T-cell (primary cell): ENCODE measurements around the gene CA12. TPM values are rescaled to one million over a fixed set of nuclear protein-coding genes. Genes with fewer than 3 reads are reported as not detected.

ENCODE experiments used
- ATAC-seq, 4 experiments: fragments of 200-7000 bp in 3 of 4; fragments of 150-1000 bp in 1 of 4; cut with Tn5 transposase; replicated peaks in 1 of 4; 1 replicate in 3 of 4; 2 replicates in 1 of 4; pipeline ENCODE4 v1.10.0; 2021; ENCODE audit warnings: moderate library complexity in 3 of 4, mild to moderate bottlenecking in 2 of 4, moderate number of reproducible peaks in 1 of 4
- CTCF ChIA-PET, 2 donors: fragments of 300-600 bp; sonication (Branson Sonifier 250); formaldehyde crosslinking; loops; one replicate each; lab custom pipeline; 2022; ENCODE audit warnings: antibody characterized with exemption in 2 of 2; lab: Charles Lee
- POLR2A ChIA-PET, 2 donors: fragments of 300-600 bp; sonication (Branson Sonifier 250); formaldehyde crosslinking; loops; one replicate each; lab custom pipeline; 2022; ENCODE audit warnings: antibody characterized with exemption in 2 of 2; lab: Charles Lee
- DNase-seq, 35 experiments: peaks; one replicate each; pipeline versions ENCODE4 v3.0.0 to v3.0.0-alpha.2; 2013 to 2023
- H3K27ac ChIP-seq: one replicate; pipeline ENCODE4 v1.5.1; 2013; ENCODE audit warnings: low read length
- H3K27me3 ChIP-seq, 2 experiments: replicated peaks in 1 of 2; 1 replicate in 1 of 2; 2 replicates in 1 of 2; pipeline versions ENCODE4 v1.6.1 to v1.7.0; 2013; ENCODE audit warnings: low read length in 1 of 2, mixed read lengths in 1 of 2; ENCODE audit not compliant: control insufficient read depth in 2 of 2, insufficient read depth in 2 of 2; ENCODE audit errors: extremely low read depth in 1 of 2
- H3K36me3 ChIP-seq, 2 donors: 1 replicate in 1 of 2; 2 replicates in 1 of 2; pipeline versions ENCODE4 v1.6.1 to v1.7.0; 2013; ENCODE audit warnings: low read length in 1 of 2; ENCODE audit not compliant: control insufficient read depth in 2 of 2, insufficient read depth in 1 of 2; ENCODE audit errors: extremely low read depth in 1 of 2
- H3K4me1 ChIP-seq, 2 experiments: 1 replicate in 1 of 2; 2 replicates in 1 of 2; pipeline versions ENCODE4 v1.6.1 to v1.7.0; 2013; ENCODE audit warnings: low read length in 2 of 2, mixed read lengths in 1 of 2; ENCODE audit not compliant: insufficient read depth in 2 of 2, control insufficient read depth in 1 of 2; ENCODE audit errors: extremely low read depth in 1 of 2
- H3K4me3 ChIP-seq, 2 donors: 1 replicate in 1 of 2; 2 replicates in 1 of 2; pipeline versions ENCODE4 v1.5.1 to v1.7.0; 2013; ENCODE audit warnings: mild to moderate bottlenecking in 2 of 2, low read length in 1 of 2, moderate library complexity in 1 of 2; ENCODE audit not compliant: control insufficient read depth in 1 of 2; ENCODE audit errors: extremely low read depth in 1 of 2
- H3K9me3 ChIP-seq: 2 replicates; pipeline ENCODE4 v1.7.0; 2013
- H3K27ac Mint-ChIP-seq, 2 donors: one replicate each; pipeline ENCODE4 v1.8.0; 2020 to 2021; ENCODE audit warnings: mild to moderate bottlenecking in 2 of 2, mixed read lengths in 2 of 2
- H3K27me3 Mint-ChIP-seq, 2 donors: one replicate each; pipeline ENCODE4 v1.8.0; 2021 to 2022; ENCODE audit warnings: mixed read lengths in 2 of 2
- H3K36me3 Mint-ChIP-seq: one replicate; pipeline ENCODE4 v1.8.0; 2021; ENCODE audit warnings: mixed read lengths
- H3K4me1 Mint-ChIP-seq, 3 donors: one replicate each; pipeline ENCODE4 v1.8.0; 2020 to 2022; ENCODE audit warnings: mixed read lengths in 3 of 3, mild to moderate bottlenecking in 1 of 3
- H3K4me3 Mint-ChIP-seq, 3 donors: one replicate each; pipeline ENCODE4 v1.8.0; 2020 to 2022; ENCODE audit warnings: mild to moderate bottlenecking in 3 of 3, mixed read lengths in 3 of 3, moderate library complexity in 3 of 3
- H3K9me3 Mint-ChIP-seq, 3 donors: one replicate each; pipeline ENCODE4 v1.8.0; 2020 to 2022; ENCODE audit warnings: mixed read lengths in 3 of 3
- WGBS: methylation state at CpG from one replicate; pipeline ENCODE4 v1.1.5; 2013; ENCODE audit warnings: missing lambda C conversion rate; ENCODE audit not compliant: insufficient coverage; 5-methylcytosine and 5-hydroxymethylcytosine counted together
- total RNA-seq, 35 experiments: library from RNA in 6 of 35; stranded (reverse) in 6 of 35; fragments of 120-200 nt in 1 of 35; gene quantifications; one replicate each; pipeline versions ENCODE4 v1.2.1 to v1.2.4 and lab custom pipeline; 2013 to 2026

CA12 gene
- total RNA-seq, 5 donors from 2014 or later (not counting 1 experiment from before 2014, with no cell fraction given): 0.12 to 0.51 (median 0.30) TPM; not detected in 2

DNA sequence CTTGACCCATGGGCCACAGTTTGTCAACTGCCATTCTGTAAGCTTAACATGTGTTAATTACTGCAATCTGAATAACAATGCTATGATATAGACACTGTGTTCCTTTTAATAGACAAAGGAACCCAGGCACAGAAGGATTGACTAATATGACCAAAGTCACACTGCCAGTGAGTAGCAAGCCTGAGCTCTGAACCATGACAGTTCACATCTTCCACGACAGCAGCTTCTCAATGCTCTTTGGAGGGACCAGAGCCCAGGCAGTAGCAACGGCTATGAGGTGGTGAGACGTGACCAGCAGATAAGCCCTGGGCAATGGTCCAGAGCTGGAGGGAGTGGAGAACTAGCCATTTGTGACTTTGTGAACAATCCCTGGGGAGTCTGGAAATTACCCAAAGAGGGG is 19.4 kb downstream of the CA12 start:
- Mint-ChIP-seq H3K4me1 (peaks cover 0 to 6% (median 0%) of the 10 kb centered on the region in 3 donors), H3K36me3 (no peaks in the 10 kb centered on the region), H3K27me3 (peaks cover 5 to 13% of the 10 kb centered on the region in 2 donors), H3K27ac (no peak overlapping the region), H3K9me3 (no peaks in the 10 kb centered on the region), H3K4me3 (no peak overlapping the region)
- POLR2A ChIA-PET: no interaction called here
- Histone ChIP-seq H3K4me1 (no peaks in the 10 kb centered on the region), H3K36me3 (no peaks in the 10 kb centered on the region), H3K9me3 (no peaks in the 10 kb centered on the region), H3K27me3 (peaks cover 0 to 7% of the 10 kb centered on the region in 2 experiments), H3K4me3 (no peak overlapping the region), H3K27ac (no peak overlapping the region)
- ATAC-seq: no peak
- CTCF ChIA-PET: no interaction called here
- no peak for DNase-seq
- 85% methylated on average over 3 of the region's 3 CpGs for WGBS

DNA sequence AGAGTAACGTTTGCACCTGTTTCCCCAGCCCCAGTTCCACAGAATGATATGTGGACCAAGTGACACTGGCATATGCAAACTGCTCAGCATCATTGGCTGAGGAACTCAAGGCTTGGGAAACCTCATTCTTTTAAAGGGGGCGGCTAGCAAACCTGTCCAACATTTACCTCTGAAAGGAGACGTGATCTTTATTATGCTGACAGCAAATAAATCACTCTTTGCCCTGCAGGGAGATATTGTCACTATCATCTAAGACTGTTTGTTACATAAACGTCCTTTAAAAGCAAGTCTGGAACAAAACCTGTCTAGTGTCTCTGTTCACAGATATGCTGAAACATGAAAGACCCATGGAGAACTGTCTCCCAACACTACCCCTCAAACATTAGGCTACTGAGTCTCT is 21.5 kb downstream of the CA12 start:
- Mint-ChIP-seq H3K36me3 (no peaks in the 10 kb centered on the region), H3K4me3 (no peak overlapping the region), H3K27me3 (peaks cover 5 to 12% of the 10 kb centered on the region in 2 donors), H3K9me3 (no peaks in the 10 kb centered on the region), H3K4me1 (peaks cover 0 to 6% (median 0%) of the 10 kb centered on the region in 3 donors), H3K27ac (no peak overlapping the region)
- ChIA-PET CTCF (no interaction called here), POLR2A (no interaction called here)
- no peaks in the 10 kb centered on the region for H3K4me1 ChIP-seq
- peaks cover 0 to 7% of the 10 kb centered on the region in 2 experiments for H3K27me3 ChIP-seq
- DNase-seq (no peak), ATAC-seq (no peak)
- H3K27ac ChIP-seq: no peak overlapping the region
- no peaks in the 10 kb centered on the region for H3K36me3 ChIP-seq
- H3K9me3 ChIP-seq: no peaks in the 10 kb centered on the region
- WGBS: 54% methylated on average over 3 of the region's 4 CpGs
- no peak overlapping the region for H3K4me3 ChIP-seq

DNA sequence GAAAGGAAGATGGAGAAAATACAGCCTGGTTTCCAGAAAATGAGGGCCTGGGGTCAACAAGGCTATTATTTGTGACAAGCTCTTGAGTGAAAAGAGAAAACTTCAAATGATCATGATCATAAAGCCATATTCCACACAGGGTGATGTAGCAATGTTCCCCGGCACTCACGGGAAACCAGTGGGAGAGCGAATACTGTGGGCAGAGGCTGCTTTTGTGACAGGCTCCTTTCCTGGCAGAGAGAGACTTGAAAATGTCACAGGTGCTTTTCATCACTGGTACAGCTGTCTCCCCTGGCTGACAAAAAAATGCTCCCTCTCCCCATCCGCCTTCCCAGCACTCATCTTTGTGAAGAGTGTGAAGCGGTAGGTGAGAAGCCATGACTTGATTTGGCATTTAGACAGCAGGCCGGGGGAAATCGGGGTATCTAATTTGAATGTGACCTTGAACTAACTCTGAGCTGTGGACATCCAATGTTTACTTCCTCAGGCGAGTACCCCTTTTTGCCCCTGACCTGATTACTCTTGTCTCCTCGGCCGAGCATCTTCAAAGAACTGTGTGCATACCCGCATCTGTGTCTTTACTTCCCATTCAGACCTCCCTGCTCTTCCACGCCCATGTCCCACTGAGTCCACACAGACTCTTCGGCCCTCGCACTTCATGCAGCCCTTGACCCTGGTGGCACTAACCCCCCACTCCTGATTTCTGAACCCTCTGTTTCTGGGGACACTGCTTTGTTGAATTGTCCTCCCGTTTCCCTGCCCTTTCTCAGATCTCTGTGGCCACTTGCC is 23.2 kb downstream of the CA12 start:
- Histone ChIP-seq H3K27me3 (peaks cover 0 to 7% of the 10 kb centered on the region in 2 experiments), H3K27ac (no peak overlapping the region), H3K36me3 (no peaks in the 10 kb centered on the region), H3K4me3 (no peak overlapping the region), H3K9me3 (no peaks in the 10 kb centered on the region), H3K4me1 (no peaks in the 10 kb centered on the region)
- Mint-ChIP-seq H3K9me3 (no peaks in the 10 kb centered on the region), H3K27ac (no peak overlapping the region), H3K4me3 (no peak overlapping the region), H3K36me3 (no peaks in the 10 kb centered on the region), H3K4me1 (no peaks in the 10 kb centered on the region), H3K27me3 (peaks cover 5 to 12% of the 10 kb centered on the region in 2 donors)
- 82% methylated on average over 14 of the region's 15 CpGs for WGBS
- ChIA-PET POLR2A (no interaction called here), CTCF (no interaction called here)
- ATAC-seq (no peak), DNase-seq (no peak)

DNA sequence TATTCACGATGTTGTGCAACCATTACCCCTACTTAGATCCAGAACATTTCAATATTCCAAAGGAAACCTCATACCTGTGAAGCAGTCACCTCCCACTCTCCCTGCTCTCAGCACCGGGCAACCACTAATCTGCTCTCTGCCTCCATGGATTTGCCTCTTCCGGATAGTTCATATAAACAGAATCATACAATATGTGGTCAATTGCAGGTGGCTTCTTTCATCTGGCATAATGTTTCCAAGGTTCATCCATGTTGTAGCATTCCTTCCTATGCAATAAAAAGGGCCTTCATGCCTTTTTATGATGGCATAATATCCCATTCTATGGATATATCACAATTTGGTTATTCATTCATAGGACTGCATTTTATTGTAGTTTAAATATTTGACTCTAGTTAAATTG is 23.9 kb downstream of the CA12 start:
- ATAC-seq: no peak
- WGBS: no CpG with 5 or more reads among the region's 3 CpGs
- H3K4me3 ChIP-seq: no peak overlapping the region
- ChIA-PET POLR2A (no interaction called here), CTCF (no interaction called here)
- H3K27ac ChIP-seq: no peak overlapping the region
- DNase-seq: no peak
- Mint-ChIP-seq H3K27ac (no peak overlapping the region), H3K4me1 (no peaks in the 10 kb centered on the region), H3K27me3 (peaks cover 5 to 12% of the 10 kb centered on the region in 2 donors), H3K36me3 (no peaks in the 10 kb centered on the region), H3K4me3 (no peak overlapping the region), H3K9me3 (no peaks in the 10 kb centered on the region)
- peaks cover 0 to 7% of the 10 kb centered on the region in 2 experiments for H3K27me3 ChIP-seq
- H3K4me1 ChIP-seq: no peaks in the 10 kb centered on the region
- no peaks in the 10 kb centered on the region for H3K36me3 ChIP-seq
- H3K9me3 ChIP-seq: no peaks in the 10 kb centered on the region

DNA sequence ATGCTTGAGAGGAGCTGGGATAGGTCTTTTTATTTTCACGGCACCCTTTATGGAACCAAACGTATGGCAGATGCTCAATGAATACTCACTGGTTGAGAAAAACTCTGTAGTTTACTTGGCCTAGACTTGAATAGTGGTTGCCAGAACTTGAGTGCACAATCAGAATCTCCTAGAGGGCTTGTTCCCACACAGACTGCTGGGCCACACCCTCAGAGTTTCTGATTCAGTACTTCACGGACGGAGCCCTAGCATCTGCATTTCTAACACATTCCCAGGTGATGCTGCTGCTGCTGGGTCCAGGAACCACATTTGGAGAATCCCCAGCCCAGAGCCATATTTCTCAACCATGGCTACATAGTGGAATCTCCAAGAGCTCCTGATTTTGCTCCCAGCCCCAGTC is 24.6 kb downstream of the CA12 start:
- Mint-ChIP-seq H3K4me3 (no peak overlapping the region), H3K27ac (no peak overlapping the region), H3K27me3 (peaks cover 5 to 9% of the 10 kb centered on the region in 2 donors), H3K36me3 (no peaks in the 10 kb centered on the region), H3K4me1 (no peaks in the 10 kb centered on the region), H3K9me3 (no peaks in the 10 kb centered on the region)
- H3K27me3 ChIP-seq: peaks cover 0 to 3% of the 10 kb centered on the region in 2 experiments
- H3K4me3 ChIP-seq: no peak overlapping the region
- H3K9me3 ChIP-seq: no peaks in the 10 kb centered on the region
- H3K4me1 ChIP-seq: no peaks in the 10 kb centered on the region
- WGBS: 100% methylated on average over 4 of the region's 4 CpGs
- CTCF ChIA-PET: no interaction called here
- DNase-seq (no peak), ATAC-seq (no peak)
- POLR2A ChIA-PET: no interaction called here
- H3K36me3 ChIP-seq: no peaks in the 10 kb centered on the region
- no peak overlapping the region for H3K27ac ChIP-seq

DNA sequence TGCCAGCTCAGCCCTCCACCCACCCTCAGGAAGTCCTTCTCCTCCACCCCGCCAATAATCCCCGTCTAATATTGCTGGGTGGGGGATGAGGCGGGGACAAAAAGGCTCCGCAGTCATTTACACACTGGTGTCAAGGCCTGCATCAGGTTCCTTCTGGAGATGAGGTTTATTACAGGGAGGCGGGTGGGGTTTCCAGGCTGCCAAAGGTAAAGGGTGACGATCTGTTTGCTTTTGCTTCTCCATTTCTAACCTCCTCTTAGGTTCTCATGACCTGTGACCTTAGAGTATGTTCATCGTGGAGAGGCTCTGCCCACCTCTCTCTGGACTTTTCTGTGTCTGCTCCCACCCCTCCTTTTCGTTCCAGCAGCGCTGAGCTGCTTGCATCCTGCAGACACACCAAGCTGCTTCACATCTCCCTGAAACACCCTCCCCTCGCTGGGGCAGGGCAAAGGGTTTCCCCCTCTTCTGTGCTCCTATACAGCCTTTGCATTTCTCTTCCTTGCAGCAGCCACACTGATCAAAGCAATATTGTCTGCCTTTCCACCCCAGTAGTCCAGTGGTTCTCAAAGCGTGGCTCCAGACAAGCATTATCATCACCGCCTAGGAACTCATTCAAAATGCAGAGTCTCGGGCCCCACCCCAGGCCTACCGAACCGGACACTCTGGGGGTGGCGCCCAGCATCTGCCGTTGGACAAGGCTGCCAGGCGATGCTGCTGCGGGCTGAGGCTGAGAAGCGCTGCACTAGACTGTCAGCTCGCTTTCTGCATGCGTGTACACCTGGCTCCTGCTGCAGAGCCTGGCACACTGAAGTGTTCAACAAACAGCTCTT is 26.6 kb downstream of the CA12 start:
- H3K4me3 Mint-ChIP-seq: no peak overlapping the region
- ChIA-PET CTCF (no interaction called here), POLR2A (no interaction called here)
- DNase-seq: no peak
- Histone ChIP-seq H3K4me3 (no peak overlapping the region), H3K36me3 (no peaks in the 10 kb centered on the region), H3K27me3 (peaks cover 0 to 3% of the 10 kb centered on the region in 2 experiments), H3K9me3 (no peaks in the 10 kb centered on the region), H3K27ac (no peak overlapping the region), H3K4me1 (no peaks in the 10 kb centered on the region)
- H3K36me3 Mint-ChIP-seq: no peaks in the 10 kb centered on the region
- no peaks in the 10 kb centered on the region for H3K4me1 Mint-ChIP-seq
- peaks cover 2 to 5% of the 10 kb centered on the region in 2 donors for H3K27me3 Mint-ChIP-seq
- 86% methylated on average over 15 of the region's 22 CpGs for WGBS
- ATAC-seq: no peak
- no peak overlapping the region for H3K27ac Mint-ChIP-seq
- H3K9me3 Mint-ChIP-seq: no peaks in the 10 kb centered on the region
